MM.1S (cell line): ENCODE results near the gene SLCO3A1.

Experiments
- EZH2 ChIP-seq: fragments of 300-600 bp; sonication (generic); optimal IDR thresholded peaks from 2 replicates; pipeline ENCODE3; 2017; ENCODE audit warnings: low read depth, mild to moderate bottlenecking, antibody characterized with exemption, low read length, mixed read lengths
- TF ChIP-seq, protein P1 (sequence below): fragments of 300-600 bp; sonication (generic); IDR thresholded peaks from 2 replicates; pipeline ENCODE4 v1.5.1; 2016; ENCODE audit warnings: antibody characterized with exemption, low read length, mixed read lengths

DNA sequence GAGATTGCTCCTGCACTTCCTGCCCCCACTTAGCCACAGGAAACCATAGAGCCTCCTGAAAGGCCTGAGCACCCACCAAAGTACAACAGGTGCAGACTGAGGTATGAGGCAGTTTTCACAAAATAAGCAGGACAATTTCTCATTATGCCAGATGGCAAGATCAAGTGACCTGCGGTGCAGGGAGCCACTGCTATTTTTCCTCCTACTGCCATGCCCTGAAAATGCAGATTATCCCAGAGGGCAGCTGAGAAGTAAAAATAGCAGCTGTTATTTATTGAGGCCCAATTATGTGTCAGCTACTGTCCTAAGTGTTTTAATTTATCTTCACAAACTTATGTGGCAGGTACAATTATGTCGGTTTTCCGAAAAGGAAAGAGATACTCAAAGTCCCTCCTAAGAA lies 330.6 kb downstream of the SLCO3A1 start:
- TF ChIP-seq, protein P1, sequence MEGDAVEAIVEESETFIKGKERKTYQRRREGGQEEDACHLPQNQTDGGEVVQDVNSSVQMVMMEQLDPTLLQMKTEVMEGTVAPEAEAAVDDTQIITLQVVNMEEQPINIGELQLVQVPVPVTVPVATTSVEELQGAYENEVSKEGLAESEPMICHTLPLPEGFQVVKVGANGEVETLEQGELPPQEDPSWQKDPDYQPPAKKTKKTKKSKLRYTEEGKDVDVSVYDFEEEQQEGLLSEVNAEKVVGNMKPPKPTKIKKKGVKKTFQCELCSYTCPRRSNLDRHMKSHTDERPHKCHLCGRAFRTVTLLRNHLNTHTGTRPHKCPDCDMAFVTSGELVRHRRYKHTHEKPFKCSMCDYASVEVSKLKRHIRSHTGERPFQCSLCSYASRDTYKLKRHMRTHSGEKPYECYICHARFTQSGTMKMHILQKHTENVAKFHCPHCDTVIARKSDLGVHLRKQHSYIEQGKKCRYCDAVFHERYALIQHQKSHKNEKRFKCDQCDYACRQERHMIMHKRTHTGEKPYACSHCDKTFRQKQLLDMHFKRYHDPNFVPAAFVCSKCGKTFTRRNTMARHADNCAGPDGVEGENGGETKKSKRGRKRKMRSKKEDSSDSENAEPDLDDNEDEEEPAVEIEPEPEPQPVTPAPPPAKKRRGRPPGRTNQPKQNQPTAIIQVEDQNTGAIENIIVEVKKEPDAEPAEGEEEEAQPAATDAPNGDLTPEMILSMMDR = no peak
- no peak for TF ChIP-seq EZH2
